ENCODE data around the gene NDFIP2.

The NDFIP2 gene

DNA sequence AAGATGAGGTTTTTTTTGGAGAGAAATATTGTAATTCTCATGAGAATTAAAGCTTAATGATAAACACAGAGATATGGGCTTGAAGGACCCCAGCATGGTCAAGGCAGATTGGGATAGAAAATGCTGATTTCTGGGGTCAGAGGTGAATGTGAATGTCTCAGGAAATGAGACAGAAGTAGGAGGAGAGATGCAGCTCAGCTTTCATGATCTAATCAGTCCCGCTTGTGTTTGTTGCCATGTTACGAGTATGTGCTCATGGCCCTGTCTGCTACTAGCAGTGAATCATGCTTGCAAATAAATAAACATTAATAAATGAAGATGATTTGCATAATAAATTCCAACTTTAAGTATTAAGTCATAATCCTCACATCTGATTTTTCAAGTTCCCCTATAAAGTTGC lies 23.0 kb upstream of the NDFIP2 start:
- Histone ChIP-seq H3K9me3 (ENCODE audit: control insufficient read depth in 5 of 5, low read length in 5 of 5) (peaks cover 0 to 4% (median 0%) of the 10 kb centered on the region in 5 donors), H3K9ac (ENCODE audit: low read length in 5 of 5) (no peak overlapping the region), H3K4me1 (ENCODE audit: control insufficient read depth in 5 of 5, insufficient read depth in 5 of 5, low read length in 5 of 5) (no peaks in the 10 kb centered on the region), H3K27ac (ENCODE audit: low read depth, low read length) (no peak overlapping the region), H3K36me3 (ENCODE audit: control insufficient read depth in 5 of 5, insufficient read depth in 5 of 5, low read length in 5 of 5) (no peaks in the 10 kb centered on the region), H3K4me3 (ENCODE audit: low read depth in 1 of 5, low read length in 5 of 5) (no peak overlapping the region), H3K27me3 (ENCODE audit: control insufficient read depth in 5 of 5, insufficient read depth in 4 of 5, low read length in 5 of 5) (no peaks in the 10 kb centered on the region)

DNA sequence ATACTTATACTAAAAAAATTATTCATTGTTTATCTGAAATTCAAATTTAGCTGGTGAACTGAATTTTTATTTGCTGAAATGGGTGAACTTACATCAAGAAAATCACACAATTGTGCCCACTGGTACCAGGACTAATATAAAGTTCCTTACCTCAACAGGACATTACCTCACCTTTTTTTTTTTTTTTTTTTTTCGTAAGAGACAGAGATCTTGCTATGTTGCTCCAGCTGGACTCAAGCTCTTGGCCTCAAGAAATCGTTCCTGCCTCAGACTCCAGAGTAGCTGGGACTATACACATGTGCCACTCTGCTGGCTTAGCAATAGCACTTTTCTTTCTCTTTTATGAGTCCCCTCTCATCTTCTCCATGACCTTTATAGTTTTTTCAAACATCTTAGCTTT lies 22.5 kb upstream of the NDFIP2 start:
- H3K27me3 ChIP-seq (ENCODE audit: control insufficient read depth in 5 of 5, insufficient read depth in 4 of 5, low read length in 5 of 5) = no peaks in the 10 kb centered on the region
- no peaks in the 10 kb centered on the region for H3K36me3 ChIP-seq (ENCODE audit: control insufficient read depth in 5 of 5, insufficient read depth in 5 of 5, low read length in 5 of 5)
- H3K4me3 ChIP-seq (ENCODE audit: low read depth in 1 of 5, low read length in 5 of 5) = no peak overlapping the region
- no peak overlapping the region for H3K9ac ChIP-seq (ENCODE audit: low read length in 5 of 5)
- H3K9me3 ChIP-seq (ENCODE audit: control insufficient read depth in 5 of 5, low read length in 5 of 5) = peaks cover 0 to 4% (median 0%) of the 10 kb centered on the region in 5 donors
- no peak overlapping the region for H3K27ac ChIP-seq (ENCODE audit: low read depth, low read length)
- H3K4me1 ChIP-seq (ENCODE audit: control insufficient read depth in 5 of 5, insufficient read depth in 5 of 5, low read length in 5 of 5) = no peaks in the 10 kb centered on the region

DNA sequence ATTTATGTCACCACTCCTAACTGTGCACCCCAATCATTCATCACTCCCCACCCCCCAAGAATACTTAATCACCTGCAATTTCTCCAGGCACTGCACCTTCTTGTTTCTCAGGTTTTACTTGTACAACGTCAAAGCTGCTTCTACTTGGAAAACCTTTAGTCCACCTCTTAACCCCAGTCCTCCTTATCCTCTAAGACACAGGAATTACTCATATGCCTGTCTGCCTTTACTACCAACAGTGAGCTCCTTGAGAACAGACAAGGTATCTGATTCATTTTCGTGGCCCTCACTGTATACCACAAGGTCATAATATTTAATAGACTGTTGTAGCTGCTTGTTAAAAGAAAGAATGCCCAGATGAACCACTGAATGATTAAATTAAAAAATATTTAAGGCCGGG lies 21.0 kb upstream of the NDFIP2 start:
- H3K36me3 ChIP-seq (ENCODE audit: control insufficient read depth in 5 of 5, insufficient read depth in 5 of 5, low read length in 5 of 5) = no peaks in the 10 kb centered on the region
- H3K4me1 ChIP-seq (ENCODE audit: control insufficient read depth in 5 of 5, insufficient read depth in 5 of 5, low read length in 5 of 5) = no peaks in the 10 kb centered on the region
- no peak overlapping the region for H3K9ac ChIP-seq (ENCODE audit: low read length in 5 of 5)
- no peaks in the 10 kb centered on the region for H3K27me3 ChIP-seq (ENCODE audit: control insufficient read depth in 5 of 5, insufficient read depth in 4 of 5, low read length in 5 of 5)
- no peak overlapping the region for H3K27ac ChIP-seq (ENCODE audit: low read depth, low read length)
- H3K9me3 ChIP-seq (ENCODE audit: control insufficient read depth in 5 of 5, low read length in 5 of 5) = peaks cover 0 to 4% (median 0%) of the 10 kb centered on the region in 5 donors
- no peak overlapping the region for H3K4me3 ChIP-seq (ENCODE audit: low read depth in 1 of 5, low read length in 5 of 5)

DNA sequence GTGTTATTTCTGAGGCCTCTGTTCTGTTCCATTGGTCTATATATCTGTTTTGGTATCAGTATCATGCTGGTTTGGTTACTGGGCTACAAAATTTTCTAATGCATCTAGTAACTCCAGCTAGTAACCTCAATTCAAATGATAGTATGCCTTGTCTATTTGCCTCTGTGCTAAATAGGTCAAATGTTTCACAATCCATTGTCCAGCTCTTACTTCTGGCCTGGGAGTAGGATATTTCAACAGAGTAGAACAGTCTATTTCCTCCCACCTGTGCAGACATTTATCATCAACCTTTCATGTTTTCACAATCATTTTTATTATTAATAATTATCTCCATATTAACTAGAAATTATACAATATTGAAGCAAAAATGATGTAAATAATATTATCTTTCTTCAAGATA lies 18.1 kb upstream of the NDFIP2 start:
- Histone ChIP-seq H3K36me3 (ENCODE audit: control insufficient read depth in 5 of 5, insufficient read depth in 5 of 5, low read length in 5 of 5) (no peaks in the 10 kb centered on the region), H3K4me3 (ENCODE audit: low read depth in 1 of 5, low read length in 5 of 5) (no peak overlapping the region), H3K4me1 (ENCODE audit: control insufficient read depth in 5 of 5, insufficient read depth in 5 of 5, low read length in 5 of 5) (no peaks in the 10 kb centered on the region), H3K27ac (ENCODE audit: low read depth, low read length) (no peak overlapping the region), H3K9me3 (ENCODE audit: control insufficient read depth in 5 of 5, low read length in 5 of 5) (no peaks in the 10 kb centered on the region), H3K27me3 (ENCODE audit: control insufficient read depth in 5 of 5, insufficient read depth in 4 of 5, low read length in 5 of 5) (no peaks in the 10 kb centered on the region), H3K9ac (ENCODE audit: low read length in 5 of 5) (no peak overlapping the region)

DNA sequence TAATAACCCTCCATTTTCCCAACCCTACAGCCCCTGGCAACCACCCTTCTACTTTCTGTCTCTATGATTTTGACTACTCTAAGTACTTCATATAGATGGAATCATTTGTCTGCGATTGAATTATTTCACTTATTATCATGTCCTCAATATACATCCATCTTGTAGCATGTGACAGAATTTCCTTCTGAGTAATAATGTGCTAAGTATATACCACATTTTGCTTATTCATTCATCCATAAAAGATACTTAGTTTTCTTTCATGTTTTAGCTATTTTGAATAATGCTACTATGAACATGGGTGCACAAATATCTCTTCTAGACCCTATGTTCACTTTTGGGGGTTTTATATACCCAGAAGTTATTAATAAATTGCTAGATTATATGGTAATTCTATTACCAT lies 17.4 kb upstream of the NDFIP2 start:
- Histone ChIP-seq H3K9me3 (ENCODE audit: control insufficient read depth in 5 of 5, low read length in 5 of 5) (no peaks in the 10 kb centered on the region), H3K27me3 (ENCODE audit: control insufficient read depth in 5 of 5, insufficient read depth in 4 of 5, low read length in 5 of 5) (no peaks in the 10 kb centered on the region), H3K9ac (ENCODE audit: low read length in 5 of 5) (no peak overlapping the region)

DNA sequence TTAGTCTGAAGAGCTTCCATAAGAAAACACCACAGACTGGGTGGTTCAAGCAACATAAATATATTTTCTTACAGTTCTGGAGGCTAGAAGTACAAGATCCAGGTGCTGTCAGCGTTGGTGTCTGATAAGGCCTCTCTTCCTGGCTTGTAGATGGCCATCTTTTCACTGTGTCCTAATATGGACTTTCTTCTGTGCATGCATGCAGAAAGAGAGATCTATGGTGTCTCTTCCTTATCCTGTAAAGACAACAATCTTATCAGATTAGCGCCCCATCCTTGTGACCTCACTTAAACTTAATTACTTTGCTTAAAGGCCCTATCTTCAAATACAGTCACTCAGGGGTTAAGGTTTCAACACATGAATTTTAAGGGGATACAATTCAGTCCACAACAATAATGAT lies 14.1 kb upstream of the NDFIP2 start:
- Histone ChIP-seq H3K36me3 (ENCODE audit: control insufficient read depth in 5 of 5, insufficient read depth in 5 of 5, low read length in 5 of 5) (no peaks in the 10 kb centered on the region), H3K27me3 (ENCODE audit: control insufficient read depth in 5 of 5, insufficient read depth in 4 of 5, low read length in 5 of 5) (no peaks in the 10 kb centered on the region), H3K4me3 (ENCODE audit: low read depth in 1 of 5, low read length in 5 of 5) (no peak overlapping the region), H3K4me1 (ENCODE audit: control insufficient read depth in 5 of 5, insufficient read depth in 5 of 5, low read length in 5 of 5) (no peaks in the 10 kb centered on the region), H3K9me3 (ENCODE audit: control insufficient read depth in 5 of 5, low read length in 5 of 5) (no peaks in the 10 kb centered on the region), H3K27ac (ENCODE audit: low read depth, low read length) (no peak overlapping the region), H3K9ac (ENCODE audit: low read length in 5 of 5) (no peak overlapping the region)

More for the DNA sequence above, 17.4 kb upstream of the NDFIP2 start:
- no peaks in the 10 kb centered on the region for H3K4me1 ChIP-seq (ENCODE audit: control insufficient read depth in 5 of 5, insufficient read depth in 5 of 5, low read length in 5 of 5)
- no peak overlapping the region for H3K4me3 ChIP-seq (ENCODE audit: low read depth in 1 of 5, low read length in 5 of 5)
- H3K36me3 ChIP-seq (ENCODE audit: control insufficient read depth in 5 of 5, insufficient read depth in 5 of 5, low read length in 5 of 5) = no peaks in the 10 kb centered on the region
- H3K27ac ChIP-seq (ENCODE audit: low read depth, low read length) = no peak overlapping the region

DNA sequence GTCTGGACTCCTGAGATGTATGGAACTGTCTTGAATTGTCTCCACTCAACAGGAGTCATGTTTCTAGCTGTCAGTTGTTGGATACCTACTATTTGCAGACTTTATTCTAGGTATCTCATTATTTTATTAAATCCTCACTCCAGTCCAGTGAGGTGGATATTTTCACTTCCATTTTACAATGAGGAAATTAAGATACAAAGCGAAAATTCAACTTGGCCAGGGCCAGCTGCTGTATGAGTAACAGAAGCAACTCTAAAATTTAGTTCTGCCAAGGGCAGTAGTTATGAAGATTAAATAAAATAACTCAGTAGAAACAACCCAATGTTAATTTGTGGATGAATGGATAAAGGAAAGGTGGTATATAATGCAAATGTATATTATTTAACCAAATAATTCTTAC lies 12.6 kb upstream of the NDFIP2 start:
- H3K27ac ChIP-seq (ENCODE audit: low read depth, low read length) = no peak overlapping the region
- H3K9ac ChIP-seq (ENCODE audit: low read length in 5 of 5) = no peak overlapping the region
- no peak overlapping the region for H3K4me3 ChIP-seq (ENCODE audit: low read depth in 1 of 5, low read length in 5 of 5)
- H3K9me3 ChIP-seq (ENCODE audit: control insufficient read depth in 5 of 5, low read length in 5 of 5) = no peaks in the 10 kb centered on the region
- no peaks in the 10 kb centered on the region for H3K4me1 ChIP-seq (ENCODE audit: control insufficient read depth in 5 of 5, insufficient read depth in 5 of 5, low read length in 5 of 5)
- no peaks in the 10 kb centered on the region for H3K27me3 ChIP-seq (ENCODE audit: control insufficient read depth in 5 of 5, insufficient read depth in 4 of 5, low read length in 5 of 5)
- H3K36me3 ChIP-seq (ENCODE audit: control insufficient read depth in 5 of 5, insufficient read depth in 5 of 5, low read length in 5 of 5) = no peaks in the 10 kb centered on the region

DNA sequence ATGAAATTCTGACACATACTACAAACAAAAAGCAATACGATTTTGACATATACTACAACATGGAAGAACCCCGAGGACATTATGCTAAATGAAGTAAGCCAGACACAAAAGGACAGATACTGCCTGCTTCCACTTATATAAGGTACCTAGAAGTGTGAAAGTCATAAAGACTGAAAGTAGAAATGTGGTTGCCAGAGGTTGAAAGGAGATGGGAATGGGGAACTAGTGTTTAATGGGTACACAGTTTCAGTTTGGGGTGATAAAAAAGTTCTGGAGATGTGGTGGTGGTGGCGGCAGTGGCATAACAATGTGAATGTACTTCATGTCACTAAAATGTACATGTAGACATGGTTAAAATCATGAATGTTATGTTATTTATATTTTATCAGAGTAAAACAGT lies 12.1 kb upstream of the NDFIP2 start:
- no peak overlapping the region for H3K4me3 ChIP-seq (ENCODE audit: low read depth in 1 of 5, low read length in 5 of 5)
- H3K36me3 ChIP-seq (ENCODE audit: control insufficient read depth in 5 of 5, insufficient read depth in 5 of 5, low read length in 5 of 5) = no peaks in the 10 kb centered on the region
- no peaks in the 10 kb centered on the region for H3K9me3 ChIP-seq (ENCODE audit: control insufficient read depth in 5 of 5, low read length in 5 of 5)
- no peaks in the 10 kb centered on the region for H3K4me1 ChIP-seq (ENCODE audit: control insufficient read depth in 5 of 5, insufficient read depth in 5 of 5, low read length in 5 of 5)
- H3K9ac ChIP-seq (ENCODE audit: low read length in 5 of 5) = no peak overlapping the region
- H3K27ac ChIP-seq (ENCODE audit: low read depth, low read length) = no peak overlapping the region
- no peaks in the 10 kb centered on the region for H3K27me3 ChIP-seq (ENCODE audit: control insufficient read depth in 5 of 5, insufficient read depth in 4 of 5, low read length in 5 of 5)

DNA sequence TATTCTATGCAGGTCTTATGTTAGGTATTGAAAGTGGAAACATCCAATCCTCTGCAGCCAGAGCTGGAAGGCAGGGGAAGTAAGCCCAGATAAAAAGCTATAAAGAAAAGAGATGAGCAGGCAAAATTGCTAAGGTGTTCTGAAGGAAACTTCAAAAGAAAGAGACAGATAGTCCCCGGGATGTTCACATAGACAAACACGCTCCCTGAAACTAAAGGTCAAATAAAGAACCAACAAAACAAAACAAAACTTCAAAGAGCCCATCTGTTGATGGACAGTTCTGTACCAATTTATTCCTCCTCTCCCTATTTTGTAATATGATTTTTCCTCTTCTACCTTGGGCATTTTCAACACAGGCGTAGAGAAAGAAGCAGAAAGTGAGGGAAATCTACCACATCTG lies 11.3 kb upstream of the NDFIP2 start:
- H3K9me3 ChIP-seq (ENCODE audit: control insufficient read depth in 5 of 5, low read length in 5 of 5) = no peaks in the 10 kb centered on the region
- H3K4me1 ChIP-seq (ENCODE audit: control insufficient read depth in 5 of 5, insufficient read depth in 5 of 5, low read length in 5 of 5) = no peaks in the 10 kb centered on the region
- no peak overlapping the region for H3K4me3 ChIP-seq (ENCODE audit: low read depth in 1 of 5, low read length in 5 of 5)
- no peak overlapping the region for H3K9ac ChIP-seq (ENCODE audit: low read length in 5 of 5)
- H3K27ac ChIP-seq (ENCODE audit: low read depth, low read length) = no peak overlapping the region
- H3K27me3 ChIP-seq (ENCODE audit: control insufficient read depth in 5 of 5, insufficient read depth in 4 of 5, low read length in 5 of 5) = no peaks in the 10 kb centered on the region
- no peaks in the 10 kb centered on the region for H3K36me3 ChIP-seq (ENCODE audit: control insufficient read depth in 5 of 5, insufficient read depth in 5 of 5, low read length in 5 of 5)

DNA sequence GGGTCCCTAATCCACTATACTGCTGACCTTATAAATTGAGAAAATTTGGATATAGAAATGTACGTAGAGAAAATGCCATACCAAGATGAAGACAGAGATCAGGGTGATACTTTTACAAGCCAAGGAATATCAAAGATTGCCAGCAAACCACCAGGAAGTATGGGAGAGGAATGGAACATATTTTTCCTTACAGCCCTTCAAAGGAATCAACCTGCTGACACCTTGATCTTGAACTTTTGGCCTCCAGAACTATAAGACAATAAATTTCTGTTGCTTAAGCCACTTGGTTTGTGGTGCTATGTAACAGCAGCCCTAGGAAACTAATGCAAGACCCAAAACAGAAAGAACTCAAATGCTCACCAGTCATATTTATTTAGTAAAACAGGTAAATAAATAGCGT lies 10.3 kb upstream of the NDFIP2 start:
- Histone ChIP-seq H3K4me1 (ENCODE audit: control insufficient read depth in 5 of 5, insufficient read depth in 5 of 5, low read length in 5 of 5) (no peaks in the 10 kb centered on the region), H3K27me3 (ENCODE audit: control insufficient read depth in 5 of 5, insufficient read depth in 4 of 5, low read length in 5 of 5) (no peaks in the 10 kb centered on the region), H3K9me3 (ENCODE audit: control insufficient read depth in 5 of 5, low read length in 5 of 5) (no peaks in the 10 kb centered on the region), H3K36me3 (ENCODE audit: control insufficient read depth in 5 of 5, insufficient read depth in 5 of 5, low read length in 5 of 5) (no peaks in the 10 kb centered on the region), H3K27ac (ENCODE audit: low read depth, low read length) (no peak overlapping the region), H3K9ac (ENCODE audit: low read length in 5 of 5) (no peak overlapping the region), H3K4me3 (ENCODE audit: low read depth in 1 of 5, low read length in 5 of 5) (no peak overlapping the region)

DNA sequence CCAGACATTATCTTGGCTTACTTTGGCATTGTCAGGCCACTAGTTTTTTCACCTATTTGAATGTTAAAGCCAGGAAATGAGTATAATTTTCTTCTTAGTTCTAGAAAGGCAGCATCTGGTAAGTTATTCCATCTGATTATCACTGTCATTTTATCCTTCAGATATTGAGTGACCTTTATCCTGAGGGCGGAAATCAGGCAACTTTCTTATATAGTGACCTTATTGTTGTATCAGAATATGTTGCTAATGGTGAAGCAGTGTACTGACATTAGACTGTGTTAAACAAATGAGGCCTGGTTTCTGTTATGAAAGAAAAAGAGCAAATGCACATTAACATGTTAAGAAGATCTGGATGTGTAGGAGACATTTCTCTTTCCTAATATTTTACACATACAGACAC lies 5.4 kb upstream of the NDFIP2 start:
- Histone ChIP-seq H3K4me3 (ENCODE audit: low read depth in 1 of 5, low read length in 5 of 5) (no peak overlapping the region), H3K27me3 (ENCODE audit: control insufficient read depth in 5 of 5, insufficient read depth in 4 of 5, low read length in 5 of 5) (no peaks in the 10 kb centered on the region), H3K9ac (ENCODE audit: low read length in 5 of 5) (no peak overlapping the region), H3K9me3 (ENCODE audit: control insufficient read depth in 5 of 5, low read length in 5 of 5) (no peaks in the 10 kb centered on the region), H3K27ac (ENCODE audit: low read depth, low read length) (no peak overlapping the region), H3K4me1 (ENCODE audit: control insufficient read depth in 5 of 5, insufficient read depth in 5 of 5, low read length in 5 of 5) (peaks cover 0 to 2% (median 2%) of the 10 kb centered on the region in 5 donors), H3K36me3 (ENCODE audit: control insufficient read depth in 5 of 5, insufficient read depth in 5 of 5, low read length in 5 of 5) (no peaks in the 10 kb centered on the region)
